ENCODE data around the gene COL1A1.

The COL1A1 gene

DNA sequence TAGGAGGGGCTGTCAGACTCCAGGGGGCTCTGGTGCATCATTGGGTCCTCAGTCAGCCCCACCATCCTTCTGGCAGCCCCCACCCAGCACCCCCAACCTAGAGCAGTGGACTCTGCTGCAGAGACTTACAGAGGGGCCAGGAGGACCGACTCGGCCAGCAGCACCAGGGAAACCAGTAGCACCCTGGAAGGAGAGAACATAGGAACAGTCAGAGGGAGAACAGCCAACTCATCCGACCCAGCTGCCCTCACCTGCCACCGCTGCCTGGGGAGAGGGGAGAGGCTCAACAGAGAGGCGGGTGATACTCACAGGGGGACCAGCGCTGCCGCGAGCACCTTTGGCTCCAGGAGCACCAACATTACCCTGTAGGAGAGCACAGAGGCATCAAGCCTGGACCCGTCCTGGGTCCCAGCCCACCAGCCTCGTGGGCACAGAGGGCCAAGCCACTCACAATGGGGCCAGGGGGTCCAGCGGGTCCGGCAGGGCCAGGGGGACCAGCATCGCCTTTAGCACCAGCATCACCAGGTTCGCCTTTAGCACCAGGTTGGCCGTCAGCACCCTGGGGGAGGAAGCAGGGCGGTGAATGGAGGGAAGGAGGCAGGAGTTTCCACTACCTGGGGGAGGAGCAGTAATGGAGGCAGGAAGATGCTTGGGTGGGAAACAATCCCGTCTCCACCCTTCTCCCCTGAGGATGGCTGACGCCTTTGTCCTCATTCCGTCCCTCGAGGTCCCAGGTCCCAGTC is 11.7 kb downstream of the COL1A1 start:
- CTCF ChIA-PET, result no interaction called here
- POLR2A ChIA-PET (ENCODE audit: low non-redundant PET), result no interaction called here
- TF ChIP-seq, protein P1, sequence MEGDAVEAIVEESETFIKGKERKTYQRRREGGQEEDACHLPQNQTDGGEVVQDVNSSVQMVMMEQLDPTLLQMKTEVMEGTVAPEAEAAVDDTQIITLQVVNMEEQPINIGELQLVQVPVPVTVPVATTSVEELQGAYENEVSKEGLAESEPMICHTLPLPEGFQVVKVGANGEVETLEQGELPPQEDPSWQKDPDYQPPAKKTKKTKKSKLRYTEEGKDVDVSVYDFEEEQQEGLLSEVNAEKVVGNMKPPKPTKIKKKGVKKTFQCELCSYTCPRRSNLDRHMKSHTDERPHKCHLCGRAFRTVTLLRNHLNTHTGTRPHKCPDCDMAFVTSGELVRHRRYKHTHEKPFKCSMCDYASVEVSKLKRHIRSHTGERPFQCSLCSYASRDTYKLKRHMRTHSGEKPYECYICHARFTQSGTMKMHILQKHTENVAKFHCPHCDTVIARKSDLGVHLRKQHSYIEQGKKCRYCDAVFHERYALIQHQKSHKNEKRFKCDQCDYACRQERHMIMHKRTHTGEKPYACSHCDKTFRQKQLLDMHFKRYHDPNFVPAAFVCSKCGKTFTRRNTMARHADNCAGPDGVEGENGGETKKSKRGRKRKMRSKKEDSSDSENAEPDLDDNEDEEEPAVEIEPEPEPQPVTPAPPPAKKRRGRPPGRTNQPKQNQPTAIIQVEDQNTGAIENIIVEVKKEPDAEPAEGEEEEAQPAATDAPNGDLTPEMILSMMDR (conservative IDR thresholded peaks at IDR 0.05; ENCODE audit: low read depth), result no peak
- H3K27ac ChIP-seq, result 0 out of 2 replicates have a peak overlapping the region, but pooled peaks have one; percentile 1
- no peak for DNase-seq (ENCODE audit: low spot score)

DNA sequence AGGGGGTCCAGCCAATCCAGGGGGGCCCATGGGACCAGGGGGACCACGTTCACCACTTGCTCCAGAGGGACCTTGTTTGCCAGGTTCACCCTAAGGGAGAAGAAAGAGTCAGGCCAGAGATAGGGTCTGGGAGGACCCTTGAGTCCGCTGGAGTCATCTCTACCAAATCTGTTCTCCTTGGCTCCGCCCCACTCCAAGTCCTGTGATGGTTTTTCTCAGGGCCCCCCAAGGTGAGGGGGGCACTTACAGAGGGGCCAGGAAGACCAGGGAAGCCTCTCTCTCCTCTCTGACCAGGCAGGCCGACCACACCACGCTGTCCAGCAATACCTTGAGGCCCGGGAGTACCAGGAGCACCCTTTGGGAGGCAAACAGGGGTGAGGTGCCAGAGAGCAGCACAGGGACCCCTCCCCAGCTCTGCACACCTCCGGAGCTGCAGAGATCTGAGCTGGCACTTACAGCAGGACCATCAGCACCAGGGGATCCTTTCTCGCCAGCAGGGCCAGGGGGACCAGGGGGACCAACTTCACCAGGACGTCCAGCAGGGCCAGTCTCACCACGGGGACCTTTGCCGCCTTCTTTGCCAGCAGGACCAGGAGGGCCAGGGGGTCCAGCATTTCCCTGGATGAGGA is 12.4 kb downstream of the COL1A1 start:
- ChIA-PET CTCF (no interaction called here), POLR2A (ENCODE audit: low non-redundant PET) (no interaction called here)
- no peak overlapping the region for H3K27ac ChIP-seq
- TF ChIP-seq, protein P1 (conservative IDR thresholded peaks at IDR 0.05; ENCODE audit: low read depth), result no peak
- DNase-seq (ENCODE audit: low spot score), result no peak

DNA sequence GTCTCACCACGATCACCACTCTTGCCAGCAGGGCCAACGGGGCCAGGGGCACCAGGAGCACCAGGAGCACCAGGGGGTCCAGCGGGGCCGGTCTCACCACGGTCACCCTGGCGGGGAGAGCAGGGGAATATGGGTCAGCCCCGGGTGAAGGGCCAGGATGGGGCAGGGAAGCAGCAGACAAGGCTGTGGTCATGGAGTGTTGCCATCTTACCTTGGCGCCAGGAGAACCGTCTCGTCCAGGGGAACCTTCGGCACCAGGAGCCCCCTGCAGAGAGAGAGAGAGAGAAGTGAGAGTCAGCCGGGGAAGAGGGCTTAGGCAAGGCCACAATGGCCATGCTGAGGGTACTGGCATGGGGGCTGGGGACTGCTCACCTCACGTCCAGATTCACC is 12.9 kb downstream of the COL1A1 start:
- H3K27ac ChIP-seq, result peak overlapping the region; percentile 8; the same call in 1 of the 2 replicates
- ChIA-PET POLR2A (ENCODE audit: low non-redundant PET) (no interaction called here), CTCF (interaction anchor here (1.4 kb wide), 1 partner anchor 10 kb away, joined by 5 read pairs; no protein-coding TSS in a partner anchor)
- TF ChIP-seq, protein P1 (conservative IDR thresholded peaks at IDR 0.05; ENCODE audit: low read depth), result no peak
- DNase-seq (ENCODE audit: low spot score), result no peak

DNA sequence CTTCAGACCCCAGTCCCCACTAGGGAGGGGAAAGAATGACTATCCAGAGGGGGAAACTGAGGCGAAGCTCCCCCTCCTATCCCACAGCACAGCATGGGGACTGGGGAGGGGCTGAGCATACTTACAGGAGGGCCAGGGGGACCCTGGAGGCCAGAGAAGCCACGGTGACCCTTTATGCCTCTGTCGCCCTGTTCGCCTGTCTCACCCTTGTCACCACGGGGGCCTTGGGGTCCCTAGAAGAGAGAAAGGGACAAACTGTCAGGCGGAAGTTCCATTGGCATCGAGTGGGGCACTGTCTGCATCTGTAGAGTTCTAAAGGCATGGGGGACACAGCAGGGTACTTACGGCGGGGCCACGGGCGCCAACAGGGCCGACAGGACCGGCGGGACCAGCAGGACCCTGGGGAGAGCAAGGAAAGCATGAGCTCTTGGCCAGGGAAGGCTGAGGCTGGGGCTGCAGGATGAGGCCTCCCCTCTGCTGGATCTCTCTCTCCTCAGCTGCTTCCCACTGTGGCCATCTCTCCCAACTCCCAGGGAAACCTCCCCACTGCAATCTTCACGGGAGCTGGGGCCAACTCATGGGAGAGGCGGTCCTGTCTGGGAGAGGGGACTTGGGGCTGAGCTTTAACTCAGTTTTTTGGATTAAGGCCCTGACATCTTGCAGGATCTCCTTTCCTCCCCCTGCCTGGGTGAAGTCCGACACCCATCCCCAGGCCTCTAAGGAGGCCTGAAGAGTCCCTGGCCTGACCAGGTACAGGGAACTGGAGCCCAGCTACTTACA is 13.5 kb downstream of the COL1A1 start:
- no peak for DNase-seq (ENCODE audit: low spot score)
- TF ChIP-seq, protein P1 (conservative IDR thresholded peaks at IDR 0.05; ENCODE audit: low read depth), result no peak
- peak overlapping the region; percentile 8; the same call in 1 of the 2 replicates for H3K27ac ChIP-seq
- ChIA-PET CTCF (interaction anchor here (0.6 to 1.6 kb wide), 3 partner anchors 10 to 164 kb away, joined by 3 to 7 read pairs (median 5); no protein-coding TSS in a partner anchor), POLR2A (ENCODE audit: low non-redundant PET) (interaction anchor here (0.6 kb wide), 1 partner anchor 18 kb away, joined by 3 read pairs; no protein-coding TSS in a partner anchor)

DNA sequence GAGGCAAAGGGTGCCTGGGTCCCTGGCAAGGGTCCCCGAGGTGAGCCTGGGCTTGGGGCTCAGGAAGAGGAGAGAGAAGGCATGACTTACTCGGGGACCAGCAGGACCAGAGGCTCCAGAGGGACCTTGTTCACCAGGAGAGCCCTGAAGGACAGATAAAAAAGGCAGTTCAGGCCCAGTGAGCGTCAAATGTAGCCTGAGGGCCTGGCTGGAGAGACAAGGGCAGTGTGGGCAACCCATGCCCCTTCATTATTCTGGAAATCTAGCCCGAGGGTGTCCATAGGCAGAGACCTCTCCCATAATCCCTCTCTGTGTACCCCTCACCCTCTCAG is 14.1 kb downstream of the COL1A1 start:
- TF ChIP-seq, protein P1 (conservative IDR thresholded peaks at IDR 0.05; ENCODE audit: low read depth), result no peak
- ChIA-PET CTCF (interaction anchor here (0.6 to 1.6 kb wide), 4 partner anchors 9 to 165 kb away, joined by 3 to 7 read pairs (median 4); no protein-coding TSS in a partner anchor), POLR2A (ENCODE audit: low non-redundant PET) (interaction anchor here (0.6 kb wide), 1 partner anchor 18 kb away, joined by 3 read pairs; no protein-coding TSS in a partner anchor)
- DNase-seq (ENCODE audit: low spot score), result no peak
- peak overlapping the region; percentile 8; the same call in 1 of the 2 replicates for H3K27ac ChIP-seq

Measured in RWPE1 (cell line).